SH-SY5Y (cell line): Measurements from ENCODE around the gene GTF3C1.

Experiments
- GATA2 ChIP-seq: IDR thresholded peaks from 2 replicates; pipeline ENCODE4 v1.6.1; 2011; ENCODE audit warnings: mild to moderate bottlenecking, low read depth, low read length
- GATA3 ChIP-seq: IDR thresholded peaks from 2 replicates; pipeline ENCODE4 v1.6.1; 2011; ENCODE audit warnings: low read depth, mild to moderate bottlenecking, low read length, moderate library complexity

Gene GTF3C1

GRCh38 chr16:27445502-27446175 lies 104.1 kb downstream of the GTF3C1 start:
- no peak for TF ChIP-seq GATA2
- TF ChIP-seq GATA3: no peak

GRCh38 chr16:27444470-27444869 lies 105.2 kb downstream of the GTF3C1 start:
- TF ChIP-seq GATA2 (no peak), GATA3 (no peak)

DNA sequence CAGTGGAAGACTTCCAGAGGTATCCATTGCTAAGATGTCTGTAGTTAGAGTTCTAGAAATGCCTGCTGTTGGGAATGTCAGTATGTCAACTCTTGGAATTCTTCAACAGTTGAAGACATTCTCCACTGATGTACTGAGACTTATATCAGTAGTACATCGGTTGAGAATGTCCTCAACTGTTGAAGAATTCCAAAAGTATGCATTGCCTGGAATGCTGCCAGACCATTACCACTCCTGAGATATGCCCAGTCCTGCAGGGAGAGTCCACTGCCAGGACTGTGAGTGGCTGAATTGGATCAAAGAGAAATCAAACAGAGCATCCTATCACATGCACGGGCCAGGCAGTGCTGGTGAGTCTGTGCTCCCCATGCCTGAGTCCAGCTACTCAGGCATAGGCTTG lies 105.7 kb downstream of the GTF3C1 start:
- TF ChIP-seq GATA2: no peak
- TF ChIP-seq GATA3: no peak

DNA sequence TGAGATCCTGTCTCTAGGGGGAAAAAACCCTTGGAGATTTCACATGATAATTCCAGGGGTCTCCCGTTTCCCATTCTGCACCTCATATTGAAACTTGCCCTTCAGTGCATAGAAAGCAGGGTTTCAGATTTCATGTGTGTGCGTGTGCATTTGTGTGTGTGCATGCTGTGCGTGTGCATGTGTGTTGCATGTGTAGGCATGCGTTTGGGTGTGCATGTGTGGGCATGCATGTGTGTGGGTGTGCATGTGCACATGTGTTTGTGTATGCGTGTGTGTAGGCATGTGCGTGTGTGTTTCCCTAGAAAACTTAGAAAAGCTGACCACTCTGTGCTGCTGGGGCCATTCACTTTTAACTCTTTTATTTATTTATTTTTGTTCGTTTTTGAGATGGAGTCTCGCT lies 107.7 kb downstream of the GTF3C1 start:
- no peak for TF ChIP-seq GATA2
- no peak for TF ChIP-seq GATA3

DNA sequence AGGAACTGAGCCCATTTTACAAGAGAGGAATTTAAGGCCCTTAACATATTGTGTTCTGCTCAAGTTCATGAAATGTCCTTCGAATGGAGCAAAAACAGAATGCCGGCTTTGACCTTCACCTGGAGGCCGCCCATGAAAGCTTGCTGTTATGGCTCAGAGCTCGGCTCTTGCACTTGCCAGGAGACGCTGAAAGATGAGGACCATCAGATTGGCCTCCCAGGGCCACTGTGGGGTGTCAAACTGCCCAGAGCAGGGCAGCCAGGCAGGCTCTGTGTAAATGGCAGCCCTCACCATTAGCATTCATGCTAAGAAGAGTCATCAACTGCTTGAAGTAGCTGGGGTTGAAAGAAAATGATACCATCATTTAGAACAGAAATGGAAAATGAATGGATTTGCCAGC lies 108.4 kb downstream of the GTF3C1 start:
- TF ChIP-seq GATA3 (no peak), GATA2 (no peak)

- TF ChIP-seq GATA3 (no peak), GATA2 (no peak)
These were observed 110.3 kb downstream of the GTF3C1 start for GRCh38 chr16:27439271-27440018.

- no peak for TF ChIP-seq GATA2
- no peak for TF ChIP-seq GATA3
These were observed 111.8 kb downstream of the GTF3C1 start for GRCh38 chr16:27437946-27438345.

DNA sequence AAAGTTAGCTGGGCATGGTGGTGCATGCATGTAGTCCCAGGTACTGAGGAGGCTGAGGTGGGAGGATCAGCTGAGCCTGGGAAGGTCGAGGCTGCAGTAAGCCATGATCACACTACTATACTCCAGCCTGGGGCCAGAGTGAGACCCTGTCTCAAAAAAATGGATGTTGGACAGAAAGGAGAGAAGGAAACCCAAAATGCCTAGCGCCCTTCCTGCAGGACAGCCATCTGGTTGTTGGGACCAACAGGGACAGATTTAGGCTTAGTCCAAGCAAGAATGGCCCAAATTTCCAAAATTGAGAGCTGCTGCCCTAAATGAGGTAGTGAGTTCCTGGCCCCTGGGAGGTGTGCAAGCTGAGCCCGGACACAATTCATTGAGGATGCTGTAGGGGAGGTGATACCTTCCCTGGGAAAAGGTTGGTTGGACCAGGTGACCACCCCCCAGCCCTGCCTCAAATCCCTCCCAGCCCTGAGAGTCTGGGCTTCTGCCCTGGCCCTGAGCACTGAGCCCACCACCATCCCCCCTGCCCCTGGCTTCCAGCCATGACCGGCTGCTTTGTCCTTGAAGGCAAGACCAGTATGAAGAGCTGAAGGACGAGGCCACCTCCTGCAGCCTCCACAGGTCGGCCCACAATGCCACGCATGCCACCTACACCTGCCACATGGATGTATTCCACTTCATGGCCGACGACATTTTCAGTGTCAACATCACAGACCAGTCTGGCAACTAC lies 112.6 kb downstream of the GTF3C1 start:
- no peak for TF ChIP-seq GATA2
- TF ChIP-seq GATA3: no peak

DNA sequence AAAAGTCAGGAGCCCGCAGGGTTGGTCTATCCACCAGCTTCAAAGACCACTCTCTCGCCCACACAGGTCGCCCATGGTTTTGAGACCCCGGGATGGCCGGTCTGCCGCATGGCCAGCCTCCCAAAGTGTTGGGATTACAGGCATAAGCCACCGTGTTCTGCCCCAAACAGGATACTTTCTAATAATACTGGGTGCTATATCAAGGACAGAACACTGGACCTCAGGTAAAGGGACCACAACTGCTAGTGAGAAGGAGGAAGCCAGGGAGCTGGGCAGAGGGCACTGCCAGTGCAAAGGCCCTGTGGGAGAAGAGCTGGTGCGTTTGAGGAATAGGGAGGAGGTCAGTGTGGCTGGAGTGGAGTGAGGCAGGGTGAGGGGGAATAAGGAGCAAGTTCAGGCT lies 113.6 kb downstream of the GTF3C1 start:
- TF ChIP-seq GATA2: no peak
- TF ChIP-seq GATA3: no peak

DNA sequence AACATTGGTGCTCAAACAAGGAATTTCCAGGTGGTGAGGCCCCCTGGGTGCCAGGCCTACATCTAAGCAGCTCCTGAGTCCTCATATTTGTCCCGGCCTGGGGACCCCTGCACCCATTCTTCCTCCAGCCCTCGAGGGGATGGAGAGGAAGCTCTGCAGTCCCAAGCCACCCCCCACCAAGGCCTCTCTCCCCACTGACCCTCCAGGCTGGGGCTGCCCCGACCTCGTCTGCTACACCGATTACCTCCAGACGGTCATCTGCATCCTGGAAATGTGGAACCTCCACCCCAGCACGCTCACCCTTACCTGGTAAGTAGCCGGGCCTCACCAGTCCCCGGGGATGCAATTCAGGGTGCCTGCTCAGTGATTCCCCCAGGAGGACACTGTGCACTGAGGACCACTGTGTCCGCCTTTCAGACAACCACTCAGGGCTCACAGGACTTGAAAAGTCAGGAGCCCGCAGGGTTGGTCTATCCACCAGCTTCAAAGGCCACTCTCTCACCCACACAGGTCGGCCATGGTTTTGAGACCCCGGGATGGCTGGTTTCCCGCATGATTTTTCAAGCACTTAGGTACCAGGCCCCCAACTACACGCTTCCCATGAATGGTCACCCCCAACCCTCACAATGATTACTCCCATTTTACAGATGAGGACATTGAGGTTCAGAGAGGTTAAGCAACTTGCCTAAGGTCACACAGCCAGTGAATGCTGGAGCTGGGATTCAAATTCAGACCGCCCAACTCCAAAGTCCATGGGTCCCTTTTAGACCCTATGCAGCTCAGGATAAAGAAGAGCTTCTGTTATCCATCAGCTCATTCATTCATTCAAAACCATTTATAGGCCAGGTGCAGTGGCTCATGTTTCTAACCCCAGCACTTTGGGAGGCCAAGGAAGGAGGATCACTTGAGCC lies 115.3 kb downstream of the GTF3C1 start:
- TF ChIP-seq GATA3 (no peak), GATA2 (no peak)

DNA sequence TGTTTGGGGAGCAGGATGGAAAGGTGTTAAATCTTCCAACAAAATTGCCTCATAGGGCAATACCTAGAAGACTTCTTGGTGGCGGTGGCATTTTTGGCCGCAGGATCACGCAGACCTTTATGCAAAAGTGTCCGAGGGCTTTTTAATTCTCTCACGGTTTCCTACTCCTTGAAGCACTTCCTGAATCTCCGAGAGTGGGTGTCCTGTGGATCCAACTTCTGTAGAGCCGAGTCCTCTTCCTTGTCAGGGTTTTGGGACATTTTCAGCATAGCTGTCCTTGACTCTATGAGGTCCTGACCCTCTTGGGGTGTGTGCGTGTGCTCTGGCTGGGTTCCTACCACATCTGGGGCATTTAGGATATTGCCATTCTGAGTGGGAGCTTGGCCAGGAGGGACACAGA lies 116.1 kb downstream of the GTF3C1 start:
- TF ChIP-seq GATA2 (no peak), GATA3 (no peak)

DNA sequence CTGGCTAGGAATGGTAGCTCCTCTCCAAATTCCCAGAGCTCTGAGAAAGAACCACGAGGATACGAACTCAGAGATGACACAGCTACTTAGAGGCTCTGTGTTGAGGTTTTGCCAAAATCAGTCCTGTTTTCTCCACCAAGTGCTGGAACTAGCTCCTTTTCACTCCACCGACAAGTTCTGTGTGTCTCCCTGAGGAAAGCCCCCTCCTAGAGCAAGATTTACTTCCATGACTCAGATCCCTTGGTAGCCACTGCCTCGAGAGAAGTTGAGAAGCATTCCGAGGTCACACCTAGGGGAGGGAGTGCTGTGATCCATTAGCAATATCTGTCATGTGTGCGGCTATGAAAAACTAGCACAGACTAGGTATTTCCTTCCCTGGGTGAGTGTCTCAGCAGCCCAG lies 117.2 kb downstream of the GTF3C1 start:
- no peak for TF ChIP-seq GATA3
- TF ChIP-seq GATA2: no peak

GRCh38 chr16:27431773-27432532 lies 117.8 kb downstream of the GTF3C1 start:
- no peak for TF ChIP-seq GATA3
- TF ChIP-seq GATA2: no peak
